Left lung (tissue), 10 donors: ENCODE results near the gene SPRYD3. TPM values are rescaled to one million over a fixed set of nuclear protein-coding genes. Genes with fewer than 3 reads are reported as not detected.

Source experiments
- ATAC-seq: fragments of 200-7000 bp; cut with Tn5 transposase; one replicate; pipeline ENCODE4 v1.9.1; 2020; ENCODE audit warnings: moderate library complexity
- DNase-seq, 4 donors: peaks; one replicate each; pipeline ENCODE4 v3.0.0-alpha.2; 2013 to 2020
- H3K27ac ChIP-seq, 2 donors: fragments of 200-600 bp; sonication (generic) in 1 of 2; one replicate each; pipeline versions ENCODE4 v1.5.0 to v1.8.0; 2020 to 2021
- H3K27me3 ChIP-seq, 2 donors: fragments of 200-600 bp; sonication (generic) in 1 of 2; one replicate each; pipeline versions ENCODE4 v1.5.0 to v1.8.0; 2020 to 2021
- H3K36me3 ChIP-seq, 2 donors: fragments of 200-600 bp; sonication (generic) in 1 of 2; one replicate each; pipeline versions ENCODE4 v1.5.0 to v1.8.0; 2020 to 2021
- H3K4me1 ChIP-seq, 2 donors: fragments of 200-600 bp; one replicate each; pipeline ENCODE4 v1.8.0; 2021
- H3K4me3 ChIP-seq, 2 donors: fragments of 200-600 bp; sonication (generic) in 1 of 2; one replicate each; pipeline versions ENCODE4 v1.5.0 to v1.8.0; 2020 to 2021; ENCODE audit warnings: mild to moderate bottlenecking in 1 of 2
- H3K9me3 ChIP-seq, 2 donors: fragments of 200-600 bp; sonication (generic) in 1 of 2; one replicate each; pipeline versions ENCODE4 v1.5.0 to v1.8.0; 2020 to 2021
- CTCF ChIP-seq, 2 donors: fragments of 200-600 bp; sonication (generic) in 1 of 2; IDR thresholded peaks; one replicate each; pipeline versions ENCODE4 v1.5.0 to v1.8.0; 2021; ENCODE audit warnings: antibody characterized with exemption in 2 of 2
- intact Hi-C, 2 donors: fragments of 100-400 bp; cut with DNase I; formaldehyde crosslinking; loops; one replicate each; pipeline versions ENCODE4 v1.11.2 to v1.14.2; 2022
- polyA plus RNA-seq, 6 donors: library from polyadenylated mRNA; unstranded; fragments of 120-200 nt; gene quantifications; one replicate each; pipeline ENCODE4 v1.2.1, GENCODE V29; 2013; ENCODE audit not compliant: insufficient read length in 6 of 6
- total RNA-seq, 2 donors: library from RNA; stranded (reverse); fragmentation: NEBNext Ultra II Directional; extraction: Animal tissue kit (Norgen Biotek cat#: 25700); gene quantifications; one replicate each; pipeline ENCODE4 v1.2.1, GENCODE V29; 2021
- donor health status: DM: no; HTN: yes; CAD: no.
- donor health status: DM: no; HTN: no; CAD: no.

Gene SPRYD3
- total and polyA plus RNA-seq, 8 donors, result 14.2 to 41.4 (median 18.1) TPM

DNA sequence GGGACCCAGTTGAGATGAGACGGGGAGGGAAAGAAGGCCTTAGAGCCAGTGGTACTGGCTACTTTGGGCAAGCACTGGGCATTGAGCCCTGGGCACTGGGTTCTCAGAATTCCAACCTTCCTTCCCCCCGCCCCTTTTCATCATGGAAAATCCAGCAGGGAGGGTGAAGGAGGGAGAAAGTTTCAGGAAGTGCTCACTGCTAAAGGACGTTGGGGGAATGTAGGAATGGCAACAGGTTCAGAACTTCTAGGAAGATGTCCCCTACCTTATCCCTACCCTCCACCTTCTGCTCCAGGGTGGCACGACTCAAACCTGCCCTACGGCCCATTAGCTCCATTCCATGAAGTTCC is 33.5 kb downstream of the SPRYD3 start:
- no peaks in the 10 kb centered on the region for H3K9me3 ChIP-seq
- DNase-seq, result no peak
- no peak for TF ChIP-seq CTCF (IDR thresholded peaks at IDR 0.05)
- peak overlapping the region in 1 of 2 donors; percentile 51 for H3K4me3 ChIP-seq
- H3K4me1 ChIP-seq, result peaks cover 31 to 42% of the 10 kb centered on the region in 2 donors
- intact Hi-C loops, result no loop called here
- peaks cover 0 to 10% of the 10 kb centered on the region in 2 donors for H3K27me3 ChIP-seq
- peaks cover 0 to 8% of the 10 kb centered on the region in 2 donors for H3K36me3 ChIP-seq
- H3K27ac ChIP-seq, result peak overlapping the region; percentile 89 to 96
- ATAC-seq, result no peak

GRCh38 chr12:53044896-53045695 is 34.1 kb downstream of the SPRYD3 start:
- ATAC-seq (no peak), DNase-seq (no peak)
- Histone ChIP-seq H3K36me3 (peaks cover 0 to 14% of the 10 kb centered on the region in 2 donors), H3K4me1 (peaks cover 31 to 42% of the 10 kb centered on the region in 2 donors), H3K27ac (peak overlapping the region; percentile 89 to 96), H3K9me3 (no peaks in the 10 kb centered on the region), H3K4me3 (no peak overlapping the region), H3K27me3 (peaks cover 0 to 10% of the 10 kb centered on the region in 2 donors)
- TF ChIP-seq CTCF (IDR thresholded peaks at IDR 0.05), result no peak
- intact Hi-C loops, result no loop called here

DNA sequence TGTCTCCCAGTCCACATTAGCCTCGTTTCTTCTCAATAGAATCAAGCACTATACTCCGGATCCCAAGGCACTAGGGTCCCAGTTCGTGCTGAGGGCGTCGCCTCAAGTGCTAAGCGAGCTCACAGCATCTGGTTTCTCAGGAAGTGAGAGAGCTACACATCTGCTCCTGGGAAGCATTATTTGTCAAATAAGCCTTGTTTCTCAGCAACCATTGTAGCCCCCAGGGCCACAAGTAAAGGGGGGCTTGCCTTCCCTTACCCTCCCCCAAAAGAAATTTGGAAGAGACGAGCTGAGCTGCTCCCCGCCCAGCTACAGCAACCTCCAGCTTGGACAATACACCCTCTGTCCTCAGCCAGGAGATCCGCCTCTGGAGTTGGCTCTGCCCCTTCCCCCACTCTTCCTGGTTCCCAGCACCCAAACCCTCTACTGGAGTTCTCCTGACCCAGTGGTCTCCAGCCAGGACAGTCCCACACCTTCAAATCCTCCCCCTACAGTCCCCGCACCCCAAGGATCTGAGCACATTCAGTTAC is 35.1 kb downstream of the SPRYD3 start:
- intact Hi-C loops, result no loop called here
- no peak for TF ChIP-seq CTCF (IDR thresholded peaks at IDR 0.05)
- Histone ChIP-seq H3K27me3 (peaks cover 0 to 10% of the 10 kb centered on the region in 2 donors), H3K36me3 (peaks cover 0 to 24% of the 10 kb centered on the region in 2 donors), H3K9me3 (no peaks in the 10 kb centered on the region), H3K4me1 (peaks cover 26 to 48% of the 10 kb centered on the region in 2 donors), H3K4me3 (no peak overlapping the region), H3K27ac (no peak overlapping the region)
- no peak for DNase-seq
- no peak for ATAC-seq

DNA sequence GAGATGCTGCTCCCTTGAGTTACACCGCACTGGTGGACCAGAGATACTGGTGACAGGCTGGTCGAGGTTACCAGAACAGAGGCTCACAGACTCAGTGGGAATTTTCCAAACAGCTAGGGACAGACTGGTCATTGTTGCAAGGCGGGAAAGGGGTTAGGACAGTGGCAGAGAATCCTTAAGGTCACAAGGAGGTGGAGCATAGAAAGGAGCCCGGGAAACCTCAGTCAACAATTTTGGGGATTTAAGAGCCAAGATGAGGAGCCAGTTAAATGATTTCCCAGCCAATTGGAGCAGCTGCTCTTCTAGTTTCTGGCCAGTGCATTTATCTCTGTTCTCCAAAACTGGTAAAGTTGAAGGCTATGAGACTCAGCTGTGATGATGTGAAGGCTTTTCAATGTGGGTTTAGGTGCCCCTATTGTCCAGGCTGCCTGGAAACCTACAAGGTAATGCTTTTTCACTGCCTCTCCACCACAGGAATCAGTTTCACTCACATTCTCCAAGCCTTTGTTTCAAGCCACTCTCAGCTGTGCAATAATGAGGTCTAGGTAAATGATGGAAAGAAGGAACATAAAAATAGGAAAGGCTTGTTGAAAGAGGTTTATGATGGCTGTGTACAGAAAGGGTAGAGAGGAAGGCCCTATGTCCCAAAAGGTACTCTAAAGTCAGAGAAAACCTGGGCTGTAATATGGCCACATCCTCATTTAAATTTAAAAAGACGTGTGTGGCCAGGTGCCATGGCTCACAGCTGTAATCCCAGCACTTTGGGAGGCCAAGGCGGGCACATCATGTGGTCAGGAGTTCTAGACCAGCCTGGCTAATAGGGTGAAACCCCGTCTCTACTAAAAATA is 36.4 kb downstream of the SPRYD3 start:
- TF ChIP-seq CTCF (IDR thresholded peaks at IDR 0.05), result no peak
- H3K4me3 ChIP-seq, result no peak overlapping the region
- ATAC-seq (no peak), DNase-seq (no peak)
- H3K36me3 ChIP-seq, result peaks cover 0 to 37% of the 10 kb centered on the region in 2 donors
- no peaks in the 10 kb centered on the region for H3K9me3 ChIP-seq
- intact Hi-C loops, result no loop called here
- no peak overlapping the region for H3K27ac ChIP-seq
- peaks cover 13 to 48% of the 10 kb centered on the region in 2 donors for H3K4me1 ChIP-seq
- peaks cover 0 to 10% of the 10 kb centered on the region in 2 donors for H3K27me3 ChIP-seq

DNA sequence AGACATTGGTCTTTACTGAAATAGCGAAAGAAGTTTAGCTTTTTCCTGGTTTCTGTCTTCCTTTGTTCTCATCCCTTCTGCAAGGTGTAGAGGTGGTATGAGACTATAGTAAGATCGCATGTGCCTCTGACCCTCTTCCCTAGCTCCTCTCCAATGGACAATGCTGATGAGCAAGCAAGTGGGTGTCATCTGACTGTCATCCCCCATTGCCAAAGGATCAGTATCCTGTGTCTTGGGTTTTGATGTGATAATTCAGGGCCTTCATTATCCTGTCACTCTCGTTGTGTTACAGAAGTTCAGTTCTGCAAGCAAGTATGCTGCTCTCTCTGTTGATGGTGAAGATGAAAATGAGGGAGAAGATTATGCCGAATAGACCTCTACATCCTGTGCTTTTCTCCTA is 39.3 kb downstream of the SPRYD3 start:
- Histone ChIP-seq H3K36me3 (peaks cover 0 to 66% of the 10 kb centered on the region in 2 donors), H3K4me1 (peaks cover 7 to 32% of the 10 kb centered on the region in 2 donors), H3K4me3 (no peak overlapping the region), H3K27ac (no peak overlapping the region), H3K9me3 (no peaks in the 10 kb centered on the region), H3K27me3 (no peaks in the 10 kb centered on the region)
- no peak for TF ChIP-seq CTCF (IDR thresholded peaks at IDR 0.05)
- no peak for ATAC-seq
- no peak for DNase-seq
- intact Hi-C loops, result no loop called here
